ENCODE results near the gene SELENOV.
"Not testable (repeated sequence)": the region's sequence is repeated elsewhere in the genome, so short reads cannot be mapped to it uniquely, and the experiment has no call there.

The SELENOV gene, protein sequence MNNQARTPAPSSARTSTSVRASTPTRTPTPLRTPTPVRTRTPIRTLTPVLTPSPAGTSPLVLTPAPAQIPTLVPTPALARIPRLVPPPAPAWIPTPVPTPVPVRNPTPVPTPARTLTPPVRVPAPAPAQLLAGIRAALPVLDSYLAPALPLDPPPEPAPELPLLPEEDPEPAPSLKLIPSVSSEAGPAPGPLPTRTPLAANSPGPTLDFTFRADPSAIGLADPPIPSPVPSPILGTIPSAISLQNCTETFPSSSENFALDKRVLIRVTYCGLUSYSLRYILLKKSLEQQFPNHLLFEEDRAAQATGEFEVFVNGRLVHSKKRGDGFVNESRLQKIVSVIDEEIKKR

DNA sequence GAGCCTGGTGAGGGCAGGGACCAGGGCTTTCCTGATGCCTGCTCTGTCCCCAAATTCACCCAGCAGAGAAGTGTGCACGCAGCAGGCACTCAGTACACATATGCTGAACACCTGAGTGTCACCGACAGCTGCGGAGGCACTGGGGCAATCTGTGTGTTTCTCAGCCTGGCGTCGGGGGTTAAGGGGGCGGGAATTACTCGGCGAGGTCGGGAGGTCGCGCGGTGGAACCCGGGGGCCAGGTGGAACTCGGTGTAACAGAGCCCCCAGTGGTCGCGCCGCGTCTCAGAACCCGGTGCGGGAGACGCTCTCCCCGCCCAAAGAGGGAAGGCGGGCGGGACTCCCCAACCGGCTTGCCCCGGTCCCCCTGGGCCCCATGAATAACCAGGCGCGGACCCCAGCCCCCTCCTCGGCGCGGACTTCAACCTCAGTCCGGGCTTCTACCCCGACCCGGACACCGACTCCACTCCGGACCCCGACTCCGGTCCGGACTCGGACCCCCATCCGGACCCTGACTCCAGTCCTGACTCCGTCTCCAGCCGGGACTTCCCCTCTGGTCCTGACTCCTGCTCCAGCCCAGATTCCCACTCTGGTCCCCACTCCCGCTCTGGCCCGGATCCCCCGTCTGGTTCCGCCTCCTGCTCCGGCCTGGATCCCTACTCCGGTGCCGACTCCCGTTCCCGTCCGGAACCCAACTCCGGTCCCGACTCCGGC lies at the start of gene SELENOV:
Gene SELENOV (plus strand): TSS at position 300 of the 711 bp plus-strand sequence. CDS start 74 bp downstream, at position 374.
- in situ Hi-C loops (cut with MboI; ENCODE audit: low sequenced_read_pairs): no loop called here

DNA sequence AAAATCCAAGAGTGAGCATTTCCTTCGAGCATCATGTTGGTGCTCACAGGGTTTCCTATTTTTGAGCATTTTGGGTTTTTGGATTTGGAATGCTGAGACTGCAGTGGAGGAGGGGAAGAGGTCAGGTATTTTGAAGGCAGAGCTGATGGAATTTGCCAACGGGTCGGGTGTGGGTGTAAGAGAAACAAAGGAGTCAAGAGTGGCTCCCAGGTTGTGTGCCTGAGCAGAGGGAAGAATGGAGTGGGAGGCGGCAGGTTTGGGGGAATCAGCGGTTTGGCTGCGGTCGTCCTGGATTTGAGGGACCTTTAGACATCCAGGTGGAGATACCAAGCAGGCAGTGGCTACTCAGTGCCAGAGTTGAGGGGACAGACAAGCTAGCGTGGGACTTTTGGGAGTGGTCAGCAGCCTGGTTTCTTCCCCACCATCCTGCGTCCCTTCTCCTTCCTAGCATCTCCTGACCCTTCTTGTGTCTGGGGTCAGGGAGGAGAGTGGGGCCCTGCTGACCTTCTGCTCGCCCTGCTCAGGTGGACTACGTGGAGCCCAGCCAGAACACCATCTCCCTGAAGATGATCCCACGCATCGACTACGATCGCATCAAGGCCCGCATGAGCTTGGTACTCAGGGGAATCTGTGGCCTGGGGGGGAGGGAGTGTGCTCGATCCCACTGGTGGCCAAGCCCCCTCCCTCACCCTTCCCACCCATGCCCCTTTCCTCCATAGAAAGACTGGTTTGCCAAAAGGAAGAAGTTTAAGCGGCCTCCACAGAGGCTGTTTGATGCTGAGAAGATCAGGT lies 48.8 kb upstream of the SELENOV start:
- in situ Hi-C loops (cut with MboI; ENCODE audit: low sequenced_read_pairs): no loop called here

DNA sequence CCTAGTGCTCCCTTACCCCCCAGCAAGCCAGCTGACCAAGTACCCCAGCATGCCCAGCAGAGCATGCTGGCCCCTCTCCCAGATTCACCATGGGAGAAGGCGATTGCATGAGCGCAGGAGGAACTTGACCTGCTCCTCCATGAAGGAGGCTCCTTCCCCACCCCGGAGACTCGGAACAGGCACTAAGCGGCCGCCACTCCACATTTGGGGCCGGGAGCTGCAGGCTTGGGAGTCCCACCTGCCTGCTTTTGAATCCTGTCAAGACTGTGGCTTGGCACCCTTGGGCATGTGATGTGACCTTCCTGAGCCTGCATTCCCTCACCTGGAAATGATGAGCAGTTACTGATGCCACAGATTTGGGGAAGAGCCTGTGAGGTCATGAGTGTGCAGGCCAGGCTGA lies 47.0 kb upstream of the SELENOV start:
- in situ Hi-C loops (cut with MboI; ENCODE audit: low sequenced_read_pairs): no loop called here

DNA sequence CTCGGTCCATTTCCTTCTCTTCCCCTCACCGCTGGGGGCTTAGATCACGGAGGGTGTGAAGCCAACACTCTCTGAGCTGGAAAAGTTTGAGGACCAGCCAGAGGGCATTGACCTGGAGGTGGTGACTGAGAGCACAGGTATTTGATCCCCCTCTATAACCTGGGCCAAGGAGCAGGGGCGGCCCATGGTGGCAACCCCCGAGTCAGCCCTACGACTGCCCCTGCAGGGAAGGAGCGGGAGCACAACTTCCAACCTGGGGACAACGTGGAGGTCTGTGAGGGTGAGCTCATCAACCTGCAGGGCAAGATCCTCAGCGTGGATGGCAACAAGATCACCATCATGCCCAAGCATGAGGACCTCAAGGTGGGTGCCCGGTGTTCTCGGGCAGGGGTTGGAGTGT lies 45.9 kb upstream of the SELENOV start:
- in situ Hi-C loops (cut with MboI; ENCODE audit: low sequenced_read_pairs): no loop called here

DNA sequence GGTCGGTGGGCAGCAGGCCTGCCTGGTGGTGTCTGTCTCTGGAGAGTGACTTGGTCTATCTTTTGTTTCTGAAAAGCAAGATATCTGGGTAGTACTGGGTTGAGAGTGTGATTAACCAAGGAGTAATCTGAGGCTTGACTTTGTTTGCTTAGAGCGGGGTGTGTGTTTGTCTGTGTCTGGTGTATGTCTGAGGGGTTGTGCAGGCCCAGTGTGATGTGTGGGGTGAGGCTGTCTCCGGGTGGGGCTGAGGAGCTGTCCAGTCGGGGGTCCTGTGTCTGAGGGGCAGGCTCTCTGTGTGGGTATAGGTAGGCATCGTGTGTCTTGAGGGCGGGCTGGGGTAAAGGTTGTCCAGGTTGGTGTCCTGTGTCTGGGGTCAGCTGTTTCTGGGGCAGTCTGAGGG lies 45.4 kb upstream of the SELENOV start:
- in situ Hi-C loops (cut with MboI; ENCODE audit: low sequenced_read_pairs): no loop called here

DNA sequence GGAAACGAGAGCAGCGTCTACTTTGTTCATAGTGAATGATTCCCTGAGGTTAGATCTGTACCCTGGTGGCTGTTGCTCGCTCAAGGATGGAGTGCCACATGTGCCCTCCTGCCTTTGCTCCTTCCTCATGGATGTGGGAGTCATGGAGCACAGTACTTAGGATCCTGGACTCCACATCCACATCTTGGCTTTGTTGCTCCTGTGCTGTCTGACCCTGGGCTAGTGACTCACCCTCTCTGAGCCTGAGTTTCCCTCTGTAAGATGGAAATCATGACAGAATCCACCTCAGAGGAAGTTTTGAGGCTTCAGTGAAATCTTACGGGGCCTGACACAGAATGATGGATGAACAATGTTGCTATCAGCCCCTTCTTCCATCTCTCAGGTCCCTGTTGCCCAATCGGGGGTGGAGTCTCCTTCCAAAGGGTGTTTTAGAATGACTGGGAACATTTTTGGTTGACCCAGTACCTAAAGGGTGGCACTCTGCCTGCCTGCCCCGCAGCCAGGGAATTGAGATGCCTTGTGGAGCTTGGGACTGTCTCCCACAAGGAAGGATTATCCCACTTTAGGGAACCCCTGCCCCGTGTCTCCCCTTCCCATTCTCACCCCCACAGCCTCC lies 44.1 kb upstream of the SELENOV start:
- in situ Hi-C loops (cut with MboI; ENCODE audit: low sequenced_read_pairs): no loop called here

DNA sequence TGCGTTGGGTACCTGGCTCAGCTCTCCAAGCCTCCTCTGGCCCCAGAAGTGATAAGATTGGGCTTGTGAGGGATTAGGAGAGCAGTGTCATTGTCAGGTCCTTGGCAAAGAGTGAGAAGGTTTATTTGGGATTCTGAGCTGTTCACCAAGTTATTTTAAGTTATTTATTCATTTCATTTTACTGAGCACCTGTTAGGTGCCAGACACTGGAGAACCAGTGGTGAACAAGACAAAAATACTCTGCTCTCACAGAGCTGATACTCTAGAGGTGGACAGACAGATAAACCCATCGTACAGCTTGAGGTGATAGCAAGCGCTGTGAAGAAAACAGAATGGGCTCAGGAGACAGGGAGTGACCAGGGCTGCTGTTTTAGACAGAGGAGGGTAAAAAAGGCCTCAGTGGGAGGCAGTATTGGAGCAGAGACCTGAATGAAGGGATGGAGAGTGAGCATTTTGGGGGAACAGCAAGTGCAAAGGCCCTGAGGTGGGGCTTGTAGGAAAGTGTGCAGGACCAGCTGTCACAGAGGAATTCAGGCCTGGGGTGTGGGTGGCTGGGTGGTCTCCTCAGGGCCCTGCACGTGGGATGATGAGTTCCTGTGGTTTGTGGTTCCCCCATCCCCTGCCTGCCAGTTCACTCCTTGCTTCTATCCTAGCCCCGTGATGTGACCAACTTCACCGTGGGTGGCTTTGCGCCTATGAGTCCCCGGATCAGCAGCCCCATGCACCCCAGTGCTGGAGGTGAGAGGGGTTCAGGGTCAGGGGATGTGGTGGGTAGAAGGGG lies 43.0 kb upstream of the SELENOV start:
- in situ Hi-C loops (cut with MboI; ENCODE audit: low sequenced_read_pairs): no loop called here

DNA sequence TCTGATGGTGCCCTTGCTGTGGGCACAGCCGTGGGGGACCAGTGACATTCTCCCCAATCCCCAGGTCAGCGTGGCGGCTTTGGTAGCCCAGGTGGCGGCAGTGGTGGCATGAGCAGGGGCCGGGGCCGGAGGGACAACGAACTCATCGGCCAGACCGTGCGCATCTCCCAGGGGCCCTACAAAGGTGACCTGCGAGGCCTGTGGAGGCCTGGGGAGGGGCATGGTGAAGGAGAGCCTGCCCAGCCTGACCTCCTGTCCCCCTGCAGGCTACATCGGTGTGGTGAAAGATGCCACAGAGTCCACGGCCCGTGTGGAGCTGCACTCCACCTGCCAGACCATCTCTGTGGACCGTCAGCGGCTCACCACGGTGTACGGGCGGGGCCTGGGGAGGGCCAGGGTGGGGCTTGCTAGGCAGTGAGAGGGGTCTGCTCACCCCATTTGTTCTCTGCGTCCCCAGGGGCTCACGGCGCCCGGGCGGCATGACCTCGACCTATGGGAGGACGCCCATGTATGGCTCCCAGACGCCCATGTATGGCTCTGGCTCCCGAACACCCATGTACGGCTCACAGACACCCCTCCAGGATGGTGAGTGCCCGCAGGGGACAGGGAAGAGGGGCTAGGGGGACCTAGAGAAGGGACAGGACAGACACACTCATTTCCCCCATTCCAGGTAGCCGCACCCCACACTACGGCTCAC lies 42.0 kb upstream of the SELENOV start:
- in situ Hi-C loops (cut with MboI; ENCODE audit: low sequenced_read_pairs): no loop called here

DNA sequence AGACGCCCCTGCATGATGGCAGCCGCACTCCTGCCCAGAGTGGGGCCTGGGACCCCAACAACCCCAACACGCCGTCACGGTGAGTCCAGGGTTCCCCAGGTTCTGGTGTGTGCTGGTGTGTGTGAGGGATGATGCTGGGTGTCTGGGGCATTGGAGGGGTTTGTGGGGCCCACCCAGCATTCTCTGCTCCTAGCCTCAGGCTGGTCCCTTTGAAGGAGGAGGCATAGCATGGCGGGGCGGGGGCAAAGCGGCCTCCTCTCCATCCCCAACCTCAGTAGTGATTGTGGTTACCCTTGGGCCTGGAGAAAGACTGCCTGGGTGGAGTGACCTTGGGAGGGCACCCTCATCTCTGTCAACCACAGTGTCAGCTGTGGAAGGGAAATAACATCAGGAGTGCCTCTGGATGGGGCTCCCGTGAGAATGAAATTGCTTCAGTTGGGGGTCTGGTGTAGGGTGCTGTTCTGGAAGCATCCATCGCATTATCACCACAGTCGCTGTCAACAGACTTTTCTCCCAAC lies 41.4 kb upstream of the SELENOV start:
- in situ Hi-C loops (cut with MboI; ENCODE audit: low sequenced_read_pairs): no loop called here

DNA sequence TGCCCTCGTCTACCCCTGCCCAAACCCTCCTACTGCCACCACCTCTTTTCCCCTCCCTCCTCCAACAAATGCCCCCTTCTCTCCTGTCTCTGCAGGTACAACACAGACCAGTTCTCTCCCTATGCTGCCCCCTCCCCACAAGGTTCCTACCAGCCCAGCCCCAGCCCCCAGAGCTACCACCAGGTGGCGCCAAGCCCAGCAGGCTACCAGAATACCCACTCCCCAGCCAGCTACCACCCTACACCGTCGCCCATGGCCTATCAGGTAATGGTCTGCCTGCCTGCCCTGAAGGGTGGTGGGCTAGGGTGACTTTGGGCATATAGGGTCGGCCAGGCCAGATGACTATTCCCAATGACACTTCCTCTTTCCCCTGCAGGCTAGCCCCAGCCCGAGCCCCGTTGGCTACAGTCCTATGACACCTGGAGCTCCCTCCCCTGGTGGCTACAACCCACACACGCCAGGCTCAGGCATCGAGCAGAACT lies 40.8 kb upstream of the SELENOV start:
- in situ Hi-C loops (cut with MboI; ENCODE audit: low sequenced_read_pairs): no loop called here

DNA sequence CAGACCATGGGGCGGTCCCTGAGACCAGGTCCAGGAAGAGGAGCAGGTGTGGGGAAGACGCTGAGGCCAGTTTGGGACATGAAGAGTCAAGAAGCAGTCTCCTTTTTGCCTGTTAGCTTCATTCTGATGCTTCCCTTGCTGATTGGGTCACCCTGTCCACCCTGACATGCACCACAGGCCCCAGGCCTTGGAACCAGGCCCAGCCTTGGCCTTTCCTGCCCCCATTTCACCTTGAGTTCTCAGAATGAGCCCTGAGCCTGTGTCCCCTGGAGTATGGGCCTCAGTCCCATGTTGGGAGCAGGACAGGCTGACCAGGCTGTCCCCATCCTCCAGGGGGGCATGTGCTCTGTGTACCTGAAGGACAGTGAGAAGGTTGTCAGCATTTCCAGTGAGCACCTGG lies 39.2 kb upstream of the SELENOV start:
- in situ Hi-C loops (cut with MboI; ENCODE audit: low sequenced_read_pairs): no loop called here

DNA sequence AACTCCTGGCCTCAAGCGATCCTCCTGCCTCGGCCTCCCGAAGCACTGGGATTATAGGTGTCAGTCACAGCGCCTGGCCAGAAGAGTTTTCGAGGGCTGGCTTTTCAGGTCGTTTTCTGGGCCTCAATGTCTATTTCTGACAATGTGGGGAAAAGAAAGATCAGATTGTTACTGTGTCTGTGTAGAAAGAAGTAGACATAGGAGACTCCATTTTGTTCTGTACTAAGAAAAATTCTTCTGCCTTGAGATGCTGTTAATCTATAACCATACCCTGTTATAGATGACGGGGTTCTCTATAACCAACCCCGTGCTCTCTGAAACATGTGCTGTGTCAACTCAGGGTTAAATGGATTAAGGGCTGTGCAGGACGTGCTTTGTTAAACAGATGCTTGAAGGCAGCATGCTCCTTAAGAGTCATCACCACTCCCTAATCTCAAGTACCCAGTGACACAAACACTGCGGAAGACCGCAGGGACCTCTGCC lies 35.6 kb upstream of the SELENOV start:
- in situ Hi-C loops (cut with MboI; ENCODE audit: low sequenced_read_pairs): not testable (repeated sequence)

DNA sequence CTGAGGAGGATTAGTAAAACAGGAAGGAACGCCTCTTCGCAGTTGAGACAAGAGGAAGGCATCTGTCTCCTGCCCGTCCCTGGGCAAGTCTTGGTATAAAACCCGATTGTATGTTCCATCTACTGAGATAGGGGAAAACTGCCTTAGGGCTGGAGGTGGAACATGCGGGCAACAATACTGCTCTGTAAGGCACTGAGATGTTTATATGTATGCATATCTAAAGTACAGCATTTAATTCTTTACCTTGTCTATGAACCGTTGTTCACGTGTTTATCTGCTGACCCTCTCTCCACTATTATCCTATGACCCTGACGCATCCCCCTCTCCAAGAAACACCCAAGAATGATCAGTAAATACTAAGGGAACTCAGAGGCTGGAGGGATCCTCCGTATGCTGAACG lies 35.0 kb upstream of the SELENOV start:
- in situ Hi-C loops (cut with MboI; ENCODE audit: low sequenced_read_pairs): no loop called here

DNA sequence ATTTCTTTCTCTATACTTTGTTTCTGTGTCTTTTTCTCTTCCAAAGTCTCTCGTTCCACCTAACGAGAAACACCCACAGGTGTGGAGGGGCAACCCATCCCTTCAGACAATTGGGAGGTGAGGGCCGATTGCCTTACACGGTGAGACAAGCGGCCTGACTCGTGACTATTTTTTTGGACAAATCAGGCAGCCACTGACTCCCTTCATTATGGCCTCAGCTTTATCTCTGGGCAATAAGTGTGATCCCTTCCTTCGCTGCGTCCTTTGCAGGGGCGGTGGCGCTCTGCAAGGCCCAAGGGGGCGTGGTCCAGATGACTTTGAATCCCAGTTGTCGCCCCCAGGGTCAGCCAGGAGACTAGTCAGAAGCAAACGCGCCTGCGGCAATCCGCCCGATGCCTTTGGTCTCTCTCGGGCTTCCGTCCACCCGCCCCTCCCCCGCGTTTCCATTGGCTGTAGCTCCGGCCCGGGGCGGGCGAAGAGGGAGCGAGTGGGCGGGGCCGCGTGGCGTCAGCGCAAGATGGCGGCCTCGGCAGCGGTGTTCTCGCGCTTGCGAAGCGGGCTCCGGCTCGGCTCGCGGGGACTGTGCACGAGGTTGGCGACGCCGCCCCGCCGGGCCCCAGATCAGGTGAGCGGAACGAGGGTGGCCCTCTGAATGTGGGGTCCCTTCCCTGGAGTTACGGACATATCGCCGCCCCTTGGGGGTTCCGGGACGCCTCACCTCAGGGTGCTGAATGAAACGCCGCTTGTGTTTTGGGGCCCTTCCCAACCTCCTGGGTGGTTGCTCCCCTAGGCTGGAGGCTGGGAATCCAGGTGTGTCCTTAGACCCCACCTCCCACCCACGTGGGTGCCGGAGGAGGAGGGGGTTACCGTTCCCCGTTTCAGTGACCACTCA lies 34.4 kb upstream of the SELENOV start, which contains the start of gene TIMM50:
Gene TIMM50 (plus strand): TSS at position 502 of the 892 bp plus-strand sequence. CDS start 16 bp downstream, at position 518.
- in situ Hi-C loops (cut with MboI; ENCODE audit: low sequenced_read_pairs): no loop called here

DNA sequence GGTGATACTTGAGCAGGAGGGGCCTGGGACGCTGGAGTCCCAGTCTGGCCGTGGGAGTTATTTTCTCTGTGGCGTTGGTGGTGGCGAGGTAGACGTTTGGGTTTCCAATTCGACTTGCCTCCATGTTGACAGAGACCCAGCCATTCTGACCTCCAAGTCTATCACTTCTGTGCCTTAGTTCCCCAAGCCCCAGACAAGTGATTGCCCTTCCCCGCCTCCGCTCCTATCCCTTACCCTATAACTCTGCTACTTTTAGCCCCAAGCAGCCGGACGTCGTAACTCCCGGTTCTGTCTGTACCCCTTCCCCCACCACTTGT lies 33.8 kb upstream of the SELENOV start:
- in situ Hi-C loops (cut with MboI; ENCODE audit: low sequenced_read_pairs): no loop called here

DNA sequence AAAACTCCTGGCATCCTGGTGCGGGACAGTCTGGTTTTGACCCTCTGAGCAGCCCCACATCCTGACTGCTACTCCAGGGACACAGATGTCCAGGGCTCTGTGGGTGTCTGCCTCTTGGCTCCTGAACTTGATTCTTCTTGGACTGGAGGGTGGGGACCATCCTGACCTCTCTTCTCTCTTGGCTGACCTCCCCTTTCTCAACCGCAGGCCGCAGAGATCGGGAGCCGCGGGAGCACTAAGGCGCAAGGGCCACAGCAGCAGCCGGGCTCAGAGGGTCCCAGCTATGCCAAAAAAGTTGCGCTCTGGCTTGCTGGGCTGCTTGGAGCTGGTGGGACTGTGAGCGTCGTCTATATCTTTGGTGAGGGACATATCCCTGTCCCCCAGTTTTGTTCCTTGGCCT lies 33.3 kb upstream of the SELENOV start:
- in situ Hi-C loops (cut with MboI; ENCODE audit: low sequenced_read_pairs): no loop called here

DNA sequence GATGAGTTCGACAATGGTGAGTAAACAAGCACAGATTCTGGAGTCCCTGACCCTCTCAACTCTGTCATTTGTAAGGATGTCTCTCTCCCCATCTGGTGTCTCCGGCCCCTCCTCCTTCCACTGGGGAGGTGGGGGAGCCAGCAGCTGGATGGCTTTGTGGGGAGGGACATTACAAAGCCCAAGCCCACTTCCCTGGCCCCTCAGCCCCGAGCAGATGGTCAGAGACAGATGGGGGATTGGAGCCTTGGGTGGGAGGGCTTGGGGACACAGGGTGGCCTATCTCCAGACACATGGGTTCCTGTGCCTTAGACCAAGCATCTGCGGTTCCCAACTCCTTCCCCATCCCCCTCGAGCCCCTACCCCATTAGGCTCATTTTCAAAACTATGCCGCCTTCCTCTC lies 31.8 kb upstream of the SELENOV start:
- in situ Hi-C loops (cut with MboI; ENCODE audit: low sequenced_read_pairs): no loop called here

DNA sequence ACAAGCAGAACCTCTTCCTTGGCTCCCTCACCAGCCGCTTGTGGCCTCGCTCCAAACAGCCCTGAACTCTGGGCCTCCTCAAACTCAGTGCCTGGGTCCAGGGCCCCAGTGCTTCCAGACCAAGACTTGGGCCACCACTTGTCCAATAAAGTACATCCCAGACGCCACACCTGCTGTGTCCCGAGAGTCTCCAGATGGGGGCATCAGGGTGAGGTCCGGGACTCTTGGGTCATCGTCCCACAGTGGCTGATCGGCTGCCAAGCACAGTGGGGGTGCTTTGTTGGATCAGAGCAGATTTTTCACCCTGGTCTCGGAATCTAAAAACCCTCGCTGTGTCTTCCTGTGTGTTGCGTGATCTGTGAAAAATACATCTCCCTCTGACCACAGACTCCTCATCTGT lies 25.2 kb upstream of the SELENOV start:
- in situ Hi-C loops (cut with MboI; ENCODE audit: low sequenced_read_pairs): no loop called here

Data from HL-60/S4 treated with phorbol 12-myristate 13-acetate at 8.2 ng/mL for 4 days and 3 days (cell line).